ENCODE data around the gene CTNNA2. TPM values are rescaled to one million over a fixed set of nuclear protein-coding genes. Genes with fewer than 3 reads are reported as not detected.

The CTNNA2 gene
- total RNA-seq, 4 donors from 2014 or later, result not detected

- TF ChIP-seq CTCF (IDR thresholded peaks at IDR 0.05; ENCODE audit: low read depth), result no peak
Observed at GRCh38 chr2:80476535-80477117, 963.8 kb downstream of the CTNNA2 start.

GRCh38 chr2:80482276-80482675 lies 969.4 kb downstream of the CTNNA2 start:
- TF ChIP-seq CTCF (IDR thresholded peaks at IDR 0.05; ENCODE audit: low read depth), result no peak

GRCh38 chr2:80489717-80490116 lies 976.9 kb downstream of the CTNNA2 start:
- no peak for TF ChIP-seq CTCF (IDR thresholded peaks at IDR 0.05; ENCODE audit: low read depth)

GRCh38 chr2:80490964-80491363 lies 978.1 kb downstream of the CTNNA2 start:
- TF ChIP-seq CTCF (IDR thresholded peaks at IDR 0.05; ENCODE audit: low read depth), result no peak

- no peak for TF ChIP-seq CTCF (IDR thresholded peaks at IDR 0.05; ENCODE audit: low read depth)
Observed at GRCh38 chr2:80496346-80496745, 983.5 kb downstream of the CTNNA2 start.

GRCh38 chr2:80496775-80497174 lies 983.9 kb downstream of the CTNNA2 start:
- no peak for TF ChIP-seq CTCF (IDR thresholded peaks at IDR 0.05; ENCODE audit: low read depth)

- no peak for TF ChIP-seq CTCF (IDR thresholded peaks at IDR 0.05; ENCODE audit: low read depth)
Observed at GRCh38 chr2:80499095-80499494, 986.2 kb downstream of the CTNNA2 start.

Measured in subcutaneous adipose tissue (tissue), 4 donors.